Activated CD8-positive, alpha-beta T cell treated with anti-CD3 and anti-CD28 coated beads, Interleukin-2, amount 10 ng/mL, durations not matched to agents 7 days and 5 days (primary cell): Measurements from ENCODE around the gene MIOS. TPM values are rescaled to one million over a fixed set of nuclear protein-coding genes. Genes with fewer than 3 reads are reported as not detected.
A peak's percentile ranks its signal among the peaks of the same experiment; 100 is the strongest.

Source experiments
- ATAC-seq: fragments of 150-1000 bp; cut with Tn5 transposase; one replicate; pipeline ENCODE4 v1.10.0; 2021; ENCODE audit warnings: moderate library complexity
- CTCF ChIA-PET: fragments of 350-600 bp; sonication (Branson Sonifier 250); formaldehyde crosslinking; loops from one replicate; lab custom pipeline; 2021; ENCODE audit warnings: antibody characterized with exemption; lab: Charles Lee
- POLR2A ChIA-PET: fragments of 350-600 bp; sonication (Branson Sonifier 250); formaldehyde crosslinking; loops from one replicate; lab custom pipeline; 2021; ENCODE audit warnings: antibody characterized with exemption; lab: Charles Lee
- DNase-seq: peaks from one replicate; pipeline ENCODE4 v3.0.0-alpha.2; 2020
- H3K27ac Mint-ChIP-seq: one replicate; pipeline ENCODE4 v1.8.0; 2021; ENCODE audit warnings: mild to moderate bottlenecking, mixed read lengths
- H3K27me3 Mint-ChIP-seq: one replicate; pipeline ENCODE4 v1.8.0; 2021; ENCODE audit warnings: low read depth, mixed read lengths
- H3K36me3 Mint-ChIP-seq: one replicate; pipeline ENCODE4 v1.8.0; 2021; ENCODE audit warnings: low read depth, mixed read lengths
- H3K4me1 Mint-ChIP-seq: one replicate; pipeline ENCODE4 v1.8.0; 2021; ENCODE audit warnings: low read depth, mixed read lengths
- H3K4me3 Mint-ChIP-seq: one replicate; pipeline ENCODE4 v1.8.0; 2021; ENCODE audit warnings: mild to moderate bottlenecking, mixed read lengths
- H3K9me3 Mint-ChIP-seq: one replicate; pipeline ENCODE4 v1.8.0; 2022; ENCODE audit warnings: mixed read lengths; ENCODE audit not compliant: insufficient read depth
- total RNA-seq, 2 experiments: library from RNA; stranded (reverse); gene quantifications; one replicate each; pipeline ENCODE4 v1.2.3, GENCODE V29; 2021

The MIOS gene
- total RNA-seq, 2 experiments from 2014 or later: 37.1 to 39.8 TPM

DNA sequence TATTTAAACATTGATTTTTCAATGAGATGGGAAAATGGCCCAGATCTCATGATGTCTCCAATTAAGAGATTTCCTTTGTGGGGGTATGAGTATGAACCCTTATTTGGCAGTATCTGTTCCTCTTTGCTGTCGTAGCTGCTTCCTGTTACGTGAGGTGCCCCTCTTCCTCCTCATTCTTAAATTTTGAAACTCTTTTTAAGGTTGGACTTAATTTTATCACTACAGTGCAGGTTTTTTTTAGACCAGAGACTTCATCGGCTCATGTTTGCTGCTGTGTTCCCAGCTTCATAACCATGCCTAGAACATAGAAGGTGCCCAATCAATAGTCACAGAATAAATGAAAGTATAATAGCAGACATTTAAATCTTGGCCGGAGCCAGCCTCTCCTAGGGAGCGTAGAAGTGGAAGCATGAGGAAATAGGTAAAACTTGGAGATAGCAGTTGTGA is 2.4 kb downstream of the MIOS start:
- H3K27me3 Mint-ChIP-seq: no peaks in the 10 kb centered on the region
- ChIA-PET POLR2A (interaction anchor here (1.2 to 2.7 kb wide), 3 partner anchors 72 to 401 kb away, joined by 4 to 25 read pairs (median 4); partner anchors contain the start of genes C1GALT1 and UMAD1), CTCF (interaction anchor here (1.0 to 1.2 kb wide), 2 partner anchors 8 to 72 kb away, joined by 3 read pairs; partner anchors contain the start of gene UMAD1)
- peaks cover 40% of the 10 kb centered on the region for H3K4me1 Mint-ChIP-seq
- DNase-seq: peak; percentile 50
- ATAC-seq: peak; percentile 38
- H3K9me3 Mint-ChIP-seq: no peaks in the 10 kb centered on the region
- H3K27ac Mint-ChIP-seq: peak overlapping the region; percentile 95
- H3K4me3 Mint-ChIP-seq: peak overlapping the region; percentile 86
- H3K36me3 Mint-ChIP-seq: peaks cover 44% of the 10 kb centered on the region

DNA sequence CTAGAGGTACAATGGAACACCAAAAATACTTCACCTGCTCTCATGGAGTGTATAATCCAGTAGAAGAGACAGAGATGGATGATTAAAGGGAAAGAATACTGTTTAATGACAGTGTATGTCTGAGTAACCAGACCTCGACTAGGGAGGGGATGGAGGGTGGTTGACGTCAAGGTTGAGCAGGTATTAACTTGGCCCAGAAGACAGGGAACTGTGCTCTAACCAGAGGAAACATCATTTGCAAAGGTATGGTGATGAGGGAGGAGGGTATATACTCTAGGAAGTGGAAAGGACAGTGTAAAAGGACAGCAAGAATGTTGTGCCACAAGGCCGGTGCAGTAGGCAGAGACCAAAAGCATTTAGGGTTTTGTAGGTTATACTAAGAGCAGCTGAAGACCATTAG is 2.9 kb downstream of the MIOS start:
- Mint-ChIP-seq H3K4me3 (peak overlapping the region; percentile 86), H3K27ac (peak overlapping the region; percentile 95), H3K4me1 (peaks cover 40% of the 10 kb centered on the region), H3K27me3 (no peaks in the 10 kb centered on the region), H3K36me3 (peaks cover 48% of the 10 kb centered on the region), H3K9me3 (no peaks in the 10 kb centered on the region)
- CTCF ChIA-PET: interaction anchor here (1.0 kb wide), 1 partner anchor 71 kb away, joined by 3 read pairs; the partner anchor contains the start of gene UMAD1
- DNase-seq (no peak), ATAC-seq (no peak)
- POLR2A ChIA-PET: interaction anchor here (1.2 to 2.7 kb wide), 2 partner anchors 71 to 388 kb away, joined by 4 to 25 read pairs; partner anchors contain the start of genes C1GALT1 and UMAD1

DNA sequence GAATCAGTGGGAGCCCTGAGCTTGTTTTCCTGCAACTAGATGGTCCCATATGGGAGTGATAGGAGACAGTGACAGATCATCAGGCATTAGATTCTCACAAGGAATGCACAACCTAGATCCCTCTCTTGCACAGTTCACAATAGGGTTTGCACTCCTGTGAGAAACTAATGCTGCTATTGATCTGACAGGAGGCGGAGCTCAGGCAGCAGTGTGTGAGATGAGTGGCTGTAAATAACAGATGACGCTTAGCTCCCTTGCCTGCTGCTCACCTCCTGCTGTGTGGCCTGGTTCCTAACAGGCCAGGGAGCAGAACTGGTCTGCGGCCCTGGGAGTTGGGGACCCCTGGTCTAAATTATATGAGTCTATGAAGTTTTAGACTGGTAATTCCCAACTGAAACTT is 3.9 kb downstream of the MIOS start:
- Mint-ChIP-seq H3K4me1 (peaks cover 40% of the 10 kb centered on the region), H3K9me3 (no peaks in the 10 kb centered on the region), H3K27ac (no peak overlapping the region), H3K4me3 (no peak overlapping the region), H3K27me3 (no peaks in the 10 kb centered on the region), H3K36me3 (peaks cover 52% of the 10 kb centered on the region)
- DNase-seq: no peak
- POLR2A ChIA-PET: no interaction called here
- ATAC-seq: no peak
- CTCF ChIA-PET: interaction anchor here (1.0 to 1.1 kb wide), 2 partner anchors 22 to 72 kb away, joined by 3 to 4 read pairs; no protein-coding TSS in a partner anchor

DNA sequence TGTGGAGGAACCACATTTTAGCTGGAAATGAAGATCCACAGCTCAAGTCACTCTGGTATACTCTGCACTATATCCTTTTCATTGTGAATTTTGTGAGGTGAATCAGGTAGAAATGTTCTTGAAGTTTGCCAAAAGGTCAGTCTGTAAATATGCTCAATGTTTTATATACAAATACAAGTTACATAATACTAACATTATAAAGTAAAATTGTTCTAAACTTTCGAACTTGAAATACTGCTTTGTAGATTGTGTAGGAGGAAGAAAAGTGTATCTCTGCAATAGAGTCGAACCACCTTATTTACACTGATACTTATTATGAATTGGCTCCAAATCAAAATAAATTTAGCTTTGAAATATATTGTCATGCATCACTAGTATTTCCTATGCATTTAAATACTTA is 7.0 kb downstream of the MIOS start:
- Mint-ChIP-seq H3K36me3 (peaks cover 53% of the 10 kb centered on the region), H3K27ac (no peak overlapping the region), H3K27me3 (no peaks in the 10 kb centered on the region), H3K4me3 (no peak overlapping the region), H3K9me3 (no peaks in the 10 kb centered on the region), H3K4me1 (peaks cover 31% of the 10 kb centered on the region)
- ChIA-PET CTCF (no interaction called here), POLR2A (no interaction called here)
- no peak for ATAC-seq
- no peak for DNase-seq

DNA sequence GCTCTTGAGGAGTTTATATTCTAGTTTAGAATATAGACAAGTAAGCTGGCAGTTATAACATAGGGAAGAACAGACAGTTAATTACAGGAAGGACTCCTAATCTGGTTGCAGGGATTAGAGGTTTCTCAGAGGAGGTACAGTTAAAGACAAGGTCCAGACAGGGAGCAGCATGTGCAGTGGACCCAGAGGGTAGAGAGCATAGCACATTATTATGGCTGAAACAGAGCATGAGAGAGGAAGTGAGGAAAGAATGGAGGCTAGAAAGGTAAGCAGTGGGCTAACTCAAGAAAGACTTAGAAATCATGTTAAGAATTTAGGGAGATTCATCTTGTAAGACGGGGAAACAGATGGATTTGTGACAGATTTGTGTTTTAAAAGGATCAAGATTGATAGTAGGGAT is 9.7 kb downstream of the MIOS start:
- H3K4me1 Mint-ChIP-seq: peaks cover 11% of the 10 kb centered on the region
- no peaks in the 10 kb centered on the region for H3K9me3 Mint-ChIP-seq
- H3K27ac Mint-ChIP-seq: no peak overlapping the region
- POLR2A ChIA-PET: no interaction called here
- no peak overlapping the region for H3K4me3 Mint-ChIP-seq
- CTCF ChIA-PET: no interaction called here
- peaks cover 38% of the 10 kb centered on the region for H3K36me3 Mint-ChIP-seq
- no peak for ATAC-seq
- no peak for DNase-seq
- no peaks in the 10 kb centered on the region for H3K27me3 Mint-ChIP-seq

DNA sequence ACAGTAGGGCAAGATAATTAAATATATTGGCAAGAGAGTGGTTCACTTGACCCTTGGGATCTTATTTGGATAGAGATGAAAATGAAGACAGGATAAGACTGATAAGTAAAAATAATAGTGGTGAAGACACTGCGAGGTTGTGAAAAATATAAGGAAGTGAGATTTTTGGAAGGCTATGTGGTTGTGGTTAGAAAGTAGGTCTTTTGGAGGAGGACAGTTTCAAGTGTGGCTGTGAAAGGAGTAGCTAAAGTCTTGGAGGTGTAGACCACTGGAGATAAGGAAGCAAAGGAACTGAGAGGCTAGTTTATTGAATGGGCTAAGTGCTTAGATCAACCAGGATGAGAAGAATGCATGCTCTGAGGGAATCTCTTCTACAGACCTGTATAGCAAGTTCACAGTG is 11.2 kb downstream of the MIOS start:
- ChIA-PET POLR2A (no interaction called here), CTCF (interaction anchor here (1.2 kb wide), 1 partner anchor 9 kb away, joined by 3 read pairs; no protein-coding TSS in a partner anchor)
- Mint-ChIP-seq H3K36me3 (peaks cover 33% of the 10 kb centered on the region), H3K27me3 (no peaks in the 10 kb centered on the region), H3K9me3 (no peaks in the 10 kb centered on the region), H3K4me3 (no peak overlapping the region), H3K27ac (no peak overlapping the region), H3K4me1 (peaks cover 5% of the 10 kb centered on the region)
- ATAC-seq: no peak
- DNase-seq: no peak

DNA sequence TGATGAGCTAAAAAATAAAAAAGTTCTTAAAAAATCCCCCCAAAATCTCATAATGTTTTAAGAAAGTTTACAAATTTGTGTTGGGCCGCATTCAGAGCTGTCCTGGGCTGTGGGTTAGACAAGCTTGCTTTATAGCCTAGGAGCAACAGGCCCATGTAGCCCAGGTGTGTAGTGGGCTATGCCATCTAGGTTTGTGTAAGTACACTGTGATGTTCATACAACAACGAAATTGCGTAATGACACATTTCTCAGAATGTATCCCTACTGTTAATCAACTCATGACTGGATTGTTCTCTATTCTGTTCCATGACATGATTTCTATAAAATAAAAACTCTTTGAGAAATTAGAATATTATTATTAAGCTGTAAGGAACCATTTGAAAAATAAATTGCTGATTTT is 13.0 kb downstream of the MIOS start:
- Mint-ChIP-seq H3K27me3 (no peaks in the 10 kb centered on the region), H3K27ac (no peak overlapping the region), H3K4me1 (no peaks in the 10 kb centered on the region), H3K36me3 (peaks cover 18% of the 10 kb centered on the region), H3K4me3 (no peak overlapping the region), H3K9me3 (no peaks in the 10 kb centered on the region)
- no peak for ATAC-seq
- POLR2A ChIA-PET: no interaction called here
- CTCF ChIA-PET: no interaction called here
- DNase-seq: no peak

DNA sequence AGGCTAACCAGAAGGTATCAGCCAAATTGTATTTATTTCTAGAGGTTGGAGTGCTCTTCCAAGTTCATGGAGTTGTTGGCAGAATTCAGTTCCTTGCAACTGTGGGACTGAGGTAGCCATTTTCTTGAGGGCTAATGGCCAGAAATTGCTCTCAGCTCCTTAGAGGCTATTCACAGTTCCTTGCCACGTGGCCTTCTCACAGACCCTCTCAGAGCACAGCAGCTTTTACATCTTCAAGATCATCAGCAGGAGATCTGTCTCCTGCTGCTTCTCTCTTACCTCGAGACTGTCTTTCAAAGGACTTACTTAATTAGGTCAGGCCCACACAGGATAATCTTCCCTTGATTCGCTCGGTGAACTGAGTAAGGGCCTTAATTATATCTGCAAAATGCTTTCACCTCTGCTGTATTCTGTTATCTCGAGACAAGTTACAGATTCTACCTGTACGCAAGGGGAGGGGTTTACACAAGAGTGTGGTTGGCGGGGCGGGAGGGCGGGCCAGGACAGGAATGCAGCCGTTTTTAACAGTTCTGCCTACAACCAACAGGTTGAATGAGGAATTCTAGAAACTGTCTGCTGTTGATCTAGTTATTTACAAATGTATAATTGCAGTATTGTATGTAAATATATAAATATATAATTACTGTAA is 15.0 kb downstream of the MIOS start:
- CTCF ChIA-PET: no interaction called here
- H3K36me3 Mint-ChIP-seq: peaks cover 14% of the 10 kb centered on the region
- no peak for DNase-seq

DNA sequence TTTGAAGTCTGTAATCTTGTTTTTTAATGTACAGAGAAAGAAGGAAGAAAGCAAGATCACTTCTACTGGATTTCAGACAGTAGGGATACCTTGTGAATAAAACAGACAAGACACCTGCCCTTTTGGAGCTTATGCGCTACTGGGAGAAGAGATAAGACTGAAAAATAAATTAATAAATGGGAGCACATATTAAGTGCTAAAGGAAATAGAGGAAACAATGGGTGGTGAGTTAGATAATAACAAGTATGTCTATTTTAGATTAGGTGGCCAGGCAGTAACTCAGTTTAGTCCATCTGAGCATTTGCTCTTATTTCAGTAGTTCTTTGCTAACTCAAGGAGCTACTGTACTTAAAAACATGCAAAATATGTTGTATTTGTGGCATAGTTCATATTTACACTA is 15.9 kb downstream of the MIOS start:
- H3K4me1 Mint-ChIP-seq: no peaks in the 10 kb centered on the region
- DNase-seq: no peak
- no peaks in the 10 kb centered on the region for H3K9me3 Mint-ChIP-seq
- ATAC-seq: no peak
- no peak overlapping the region for H3K27ac Mint-ChIP-seq
- H3K4me3 Mint-ChIP-seq: no peak overlapping the region
- ChIA-PET CTCF (no interaction called here), POLR2A (no interaction called here)
- no peaks in the 10 kb centered on the region for H3K27me3 Mint-ChIP-seq
- peaks cover 14% of the 10 kb centered on the region for H3K36me3 Mint-ChIP-seq

More for the DNA sequence above, 15.0 kb downstream of the MIOS start:
- Mint-ChIP-seq H3K27me3 (no peaks in the 10 kb centered on the region), H3K27ac (no peak overlapping the region), H3K4me1 (no peaks in the 10 kb centered on the region), H3K4me3 (no peak overlapping the region), H3K9me3 (no peaks in the 10 kb centered on the region)
- POLR2A ChIA-PET: no interaction called here
- ATAC-seq: no peak

DNA sequence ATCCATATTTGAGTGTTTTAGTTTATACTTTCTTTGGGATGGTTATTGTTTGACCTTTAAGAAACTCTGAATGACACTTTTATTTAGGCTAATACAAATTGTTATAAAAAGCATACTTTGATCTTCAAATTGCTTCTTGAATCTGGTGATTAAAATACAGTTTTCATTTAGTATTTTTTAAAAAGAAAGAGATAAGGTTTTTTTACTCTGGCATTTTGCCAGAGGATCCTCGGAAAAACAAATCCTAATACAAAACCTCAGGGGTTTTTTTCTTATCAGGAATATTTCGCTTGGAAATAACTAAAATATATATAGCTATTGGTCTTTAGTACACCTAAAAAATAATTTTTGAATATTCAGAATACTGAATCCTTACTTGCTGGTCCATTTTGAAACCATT is 17.0 kb downstream of the MIOS start:
- POLR2A ChIA-PET: no interaction called here

DNA sequence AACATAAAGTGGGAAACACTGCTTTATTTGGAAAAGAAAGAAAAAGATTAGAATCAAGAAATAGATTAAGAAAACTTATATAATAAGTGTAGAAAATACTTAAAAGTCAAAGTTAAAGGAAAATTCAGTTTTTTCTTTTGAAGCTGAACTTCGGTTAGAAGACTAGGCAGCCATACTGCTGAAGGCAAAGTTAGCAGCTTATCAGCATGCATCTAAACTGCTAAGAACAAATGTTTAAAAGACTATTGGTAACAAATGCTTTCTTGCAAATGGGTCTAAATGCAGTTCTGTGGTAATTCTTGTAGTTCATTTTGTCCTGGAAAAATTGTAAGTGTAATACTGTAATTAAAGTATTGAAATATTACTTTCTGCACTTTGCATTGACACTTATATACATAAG is 18.0 kb downstream of the MIOS start:
- CTCF ChIA-PET: interaction anchor here (1.2 kb wide), 1 partner anchor 21 kb away, joined by 3 read pairs; no protein-coding TSS in a partner anchor
- H3K27me3 Mint-ChIP-seq: no peaks in the 10 kb centered on the region
- H3K4me3 Mint-ChIP-seq: no peak overlapping the region
- peaks cover 13% of the 10 kb centered on the region for H3K36me3 Mint-ChIP-seq
- POLR2A ChIA-PET: no interaction called here
- ATAC-seq (no peak), DNase-seq (no peak)
- H3K9me3 Mint-ChIP-seq: no peaks in the 10 kb centered on the region
- peaks cover 1% of the 10 kb centered on the region for H3K4me1 Mint-ChIP-seq
- no peak overlapping the region for H3K27ac Mint-ChIP-seq

More for the DNA sequence above, 17.0 kb downstream of the MIOS start:
- Mint-ChIP-seq H3K9me3 (no peaks in the 10 kb centered on the region), H3K27me3 (no peaks in the 10 kb centered on the region), H3K27ac (no peak overlapping the region), H3K36me3 (peaks cover 15% of the 10 kb centered on the region), H3K4me3 (no peak overlapping the region), H3K4me1 (no peaks in the 10 kb centered on the region)
- no peak for DNase-seq
- CTCF ChIA-PET: no interaction called here
- ATAC-seq: no peak

DNA sequence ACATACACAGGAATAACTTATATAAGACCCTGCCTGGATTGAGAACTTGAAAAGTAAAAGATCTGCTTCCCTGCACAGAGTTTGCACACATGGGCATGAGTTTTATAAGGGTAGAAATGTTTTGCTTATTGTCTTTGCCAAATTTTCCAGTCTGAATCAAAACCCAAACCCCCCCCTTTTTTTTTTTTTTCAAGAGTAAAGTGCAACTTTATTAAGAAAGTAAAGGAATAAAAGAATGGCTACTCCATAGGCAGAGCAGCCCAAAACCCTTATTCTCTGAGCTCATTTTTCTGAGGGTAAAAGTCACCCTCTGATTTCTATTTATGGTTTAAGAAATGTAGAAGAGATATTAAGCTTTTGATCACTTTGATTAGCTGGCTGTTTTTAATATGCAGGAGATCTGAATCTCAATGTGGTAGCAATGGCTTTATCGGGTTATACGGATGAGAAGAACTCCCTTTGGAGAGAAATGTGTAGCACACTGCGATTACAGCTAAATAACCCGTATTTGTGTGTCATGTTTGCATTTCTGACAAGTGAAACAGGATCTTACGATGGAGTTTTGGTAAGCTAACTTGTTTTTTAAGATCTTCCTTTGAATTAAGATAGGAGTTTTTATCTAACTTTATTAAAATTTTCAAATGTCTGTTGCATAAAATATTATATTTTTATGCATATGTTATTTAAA is 18.7 kb downstream of the MIOS start:
- DNase-seq (no peak), ATAC-seq (no peak)
- Mint-ChIP-seq H3K4me3 (no peak overlapping the region), H3K4me1 (peaks cover 6% of the 10 kb centered on the region), H3K27ac (no peak overlapping the region), H3K27me3 (no peaks in the 10 kb centered on the region), H3K9me3 (no peaks in the 10 kb centered on the region), H3K36me3 (peaks cover 18% of the 10 kb centered on the region)
- ChIA-PET CTCF (interaction anchor here (1.1 to 2.4 kb wide), 3 partner anchors 10 to 20 kb away, joined by 3 to 8 read pairs (median 3); no protein-coding TSS in a partner anchor), POLR2A (no interaction called here)
